Activated naive CD4-positive, alpha-beta T cell treated with anti-CD3 and anti-CD28 coated beads, Interleukin-2, amount 50 U/mL, for 24 hours (primary cell): ENCODE data around the gene GJE1.
"Not testable (repeated sequence)": the region's sequence is repeated elsewhere in the genome, so short reads cannot be mapped to it uniquely, and the experiment has no call there.

Experiments
- H3K27ac Mint-ChIP-seq: one replicate; pipeline ENCODE4 v1.8.0; 2021; ENCODE audit warnings: mild to moderate bottlenecking, mixed read lengths
- H3K27me3 Mint-ChIP-seq: one replicate; pipeline ENCODE4 v1.8.0; 2021; ENCODE audit warnings: mixed read lengths
- H3K36me3 Mint-ChIP-seq: one replicate; pipeline ENCODE4 v1.8.0; 2021; ENCODE audit warnings: mixed read lengths
- H3K4me1 Mint-ChIP-seq: one replicate; pipeline ENCODE4 v1.8.0; 2021; ENCODE audit warnings: mixed read lengths
- H3K4me3 Mint-ChIP-seq: one replicate; pipeline ENCODE4 v1.8.0; 2021; ENCODE audit warnings: mild to moderate bottlenecking, mixed read lengths
- H3K9me3 Mint-ChIP-seq: one replicate; pipeline ENCODE4 v1.8.0; 2021; ENCODE audit warnings: mixed read lengths

Gene GJE1

GRCh38 chr6:142153196-142153595 is 20.5 kb downstream of the GJE1 start:
- peaks cover 86% of the 10 kb centered on the region for H3K4me1 Mint-ChIP-seq
- peak overlapping the region; percentile 45 for H3K4me3 Mint-ChIP-seq
- H3K27me3 Mint-ChIP-seq, result no peaks in the 10 kb centered on the region
- no peaks in the 10 kb centered on the region for H3K9me3 Mint-ChIP-seq
- H3K36me3 Mint-ChIP-seq, result peaks cover 8% of the 10 kb centered on the region
- H3K27ac Mint-ChIP-seq, result peak overlapping the region; percentile 91

DNA sequence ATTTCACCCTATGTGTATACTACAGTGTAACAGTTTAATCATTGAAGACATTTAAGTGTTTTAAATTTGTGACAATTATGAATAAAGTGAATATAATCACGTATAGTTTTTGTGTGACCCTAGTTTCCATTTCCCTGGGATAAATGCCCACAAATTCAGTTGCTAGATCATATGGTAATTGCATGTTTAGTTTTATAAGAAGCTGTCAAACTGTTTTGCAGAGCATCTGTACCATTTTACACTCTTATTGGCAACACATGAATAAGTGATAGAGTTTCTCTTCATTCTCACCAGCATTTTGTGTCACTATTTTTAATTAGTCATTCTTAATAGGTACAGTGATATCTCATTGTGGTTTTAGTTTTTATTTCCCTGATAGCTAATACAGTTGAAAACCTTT is 21.6 kb downstream of the GJE1 start:
- peaks cover 79% of the 10 kb centered on the region for H3K4me1 Mint-ChIP-seq
- H3K36me3 Mint-ChIP-seq, result peaks cover 8% of the 10 kb centered on the region
- H3K9me3 Mint-ChIP-seq, result no peaks in the 10 kb centered on the region
- H3K27ac Mint-ChIP-seq, result peak overlapping the region; percentile 84
- no peaks in the 10 kb centered on the region for H3K27me3 Mint-ChIP-seq
- H3K4me3 Mint-ChIP-seq, result no peak overlapping the region

DNA sequence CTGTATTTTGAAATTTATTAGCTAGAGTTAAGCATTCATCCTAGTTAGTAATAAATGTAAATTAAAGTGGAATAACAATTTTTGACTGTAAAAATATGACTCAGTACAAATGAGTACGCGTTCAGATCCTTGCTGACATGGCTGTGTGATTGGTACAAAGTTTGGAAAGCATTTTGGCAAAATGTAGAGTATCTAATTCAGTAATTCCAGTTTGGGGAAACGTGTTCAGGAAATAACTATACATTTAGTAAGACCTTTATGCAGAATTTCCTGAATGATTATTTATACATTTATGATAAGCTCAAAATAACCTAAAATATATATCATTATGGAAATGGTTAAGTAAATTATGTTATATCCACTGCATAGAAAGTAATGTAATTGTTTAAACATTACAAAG is 22.4 kb downstream of the GJE1 start:
- H3K9me3 Mint-ChIP-seq, result no peaks in the 10 kb centered on the region
- H3K27me3 Mint-ChIP-seq, result no peaks in the 10 kb centered on the region
- H3K36me3 Mint-ChIP-seq, result peaks cover 10% of the 10 kb centered on the region
- no peak overlapping the region for H3K27ac Mint-ChIP-seq
- peaks cover 78% of the 10 kb centered on the region for H3K4me1 Mint-ChIP-seq
- no peak overlapping the region for H3K4me3 Mint-ChIP-seq

GRCh38 chr6:142155895-142156757 is 23.4 kb downstream of the GJE1 start:
- peaks cover 8% of the 10 kb centered on the region for H3K36me3 Mint-ChIP-seq
- H3K4me3 Mint-ChIP-seq, result peak overlapping the region; percentile 26
- H3K27me3 Mint-ChIP-seq, result no peaks in the 10 kb centered on the region
- H3K4me1 Mint-ChIP-seq, result peaks cover 76% of the 10 kb centered on the region
- no peaks in the 10 kb centered on the region for H3K9me3 Mint-ChIP-seq
- peak overlapping the region; percentile 83 for H3K27ac Mint-ChIP-seq

DNA sequence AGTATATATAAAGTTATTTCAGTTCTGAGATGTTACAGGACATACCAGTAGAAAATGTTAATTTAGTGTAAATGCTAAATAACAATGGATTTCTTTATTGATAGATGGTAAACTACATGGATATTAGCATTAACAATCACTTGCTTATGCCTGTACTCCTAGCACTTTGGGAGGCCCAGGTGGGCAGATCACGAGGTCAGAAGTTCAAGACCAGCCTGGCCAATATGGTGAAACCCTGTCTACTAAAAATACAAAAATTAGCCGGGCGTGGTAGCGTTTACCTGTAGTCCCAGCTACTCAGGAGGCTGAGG is 24.0 kb downstream of the GJE1 start:
- H3K27ac Mint-ChIP-seq, H3K36me3 Mint-ChIP-seq, H3K4me3 Mint-ChIP-seq, H3K27me3 Mint-ChIP-seq, H3K9me3 Mint-ChIP-seq: not testable (repeated sequence)
- peaks cover 73% of the 10 kb centered on the region for H3K4me1 Mint-ChIP-seq

- peaks cover 8% of the 10 kb centered on the region for H3K36me3 Mint-ChIP-seq
- H3K27me3 Mint-ChIP-seq, result no peaks in the 10 kb centered on the region
- no peak overlapping the region for H3K27ac Mint-ChIP-seq
- no peak overlapping the region for H3K4me3 Mint-ChIP-seq
- no peaks in the 10 kb centered on the region for H3K9me3 Mint-ChIP-seq
- H3K4me1 Mint-ChIP-seq, result peaks cover 51% of the 10 kb centered on the region
Observed at GRCh38 chr6:142162780-142163179, 30.1 kb downstream of the GJE1 start.

DNA sequence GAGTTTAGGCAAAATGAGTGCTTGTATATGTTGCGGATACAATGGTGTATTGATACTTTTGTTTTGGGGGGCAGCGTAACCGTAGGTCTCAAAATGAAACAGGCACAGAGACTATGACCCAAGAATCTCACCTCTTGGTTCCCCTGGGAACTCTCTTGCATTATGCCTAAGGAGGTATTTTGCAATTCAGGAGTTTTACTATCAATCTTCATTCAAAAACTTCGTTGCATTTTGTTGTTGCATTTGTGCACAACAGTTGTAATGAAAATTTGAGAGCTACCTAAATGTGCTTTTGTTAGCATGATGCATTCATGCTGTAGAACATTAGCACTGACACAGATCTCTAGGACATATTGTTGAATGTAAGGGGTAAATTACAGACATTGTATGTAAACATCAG is 32.5 kb downstream of the GJE1 start:
- Mint-ChIP-seq H3K9me3 (no peaks in the 10 kb centered on the region), H3K36me3 (peaks cover 7% of the 10 kb centered on the region), H3K27me3 (no peaks in the 10 kb centered on the region), H3K4me1 (peaks cover 42% of the 10 kb centered on the region), H3K27ac (no peak overlapping the region), H3K4me3 (no peak overlapping the region)

DNA sequence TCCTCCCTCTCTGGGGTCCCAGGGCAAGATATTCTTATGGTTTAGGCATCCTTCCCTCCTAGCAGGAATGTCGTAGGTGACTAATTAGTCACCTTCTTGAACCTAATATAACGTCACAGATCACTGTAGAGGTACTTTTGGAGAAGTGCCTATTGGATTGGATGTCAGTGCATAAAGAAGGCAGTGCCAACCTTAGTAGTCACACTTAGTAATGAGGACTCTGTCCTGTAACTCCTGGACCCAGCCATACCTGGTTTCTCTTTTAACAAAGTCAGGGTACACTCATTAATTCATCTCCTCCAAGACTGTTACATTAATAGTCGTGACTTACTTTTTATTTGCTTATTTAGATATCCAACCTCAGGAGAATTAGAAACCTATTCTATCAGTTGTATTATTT is 34.3 kb downstream of the GJE1 start:
- Mint-ChIP-seq H3K4me3 (no peak overlapping the region), H3K27me3 (no peaks in the 10 kb centered on the region), H3K27ac (no peak overlapping the region), H3K4me1 (peaks cover 29% of the 10 kb centered on the region), H3K9me3 (no peaks in the 10 kb centered on the region), H3K36me3 (peaks cover 7% of the 10 kb centered on the region)

- Mint-ChIP-seq H3K36me3 (peaks cover 9% of the 10 kb centered on the region), H3K27ac (no peak overlapping the region), H3K27me3 (no peaks in the 10 kb centered on the region), H3K9me3 (no peaks in the 10 kb centered on the region), H3K4me1 (peaks cover 25% of the 10 kb centered on the region), H3K4me3 (no peak overlapping the region)
Observed at GRCh38 chr6:142167486-142167885, 34.8 kb downstream of the GJE1 start.

GRCh38 chr6:142171351-142171750 is 38.6 kb downstream of the GJE1 start:
- H3K27me3 Mint-ChIP-seq, result no peaks in the 10 kb centered on the region
- no peaks in the 10 kb centered on the region for H3K9me3 Mint-ChIP-seq
- no peak overlapping the region for H3K4me3 Mint-ChIP-seq
- peaks cover 38% of the 10 kb centered on the region for H3K36me3 Mint-ChIP-seq
- peaks cover 11% of the 10 kb centered on the region for H3K4me1 Mint-ChIP-seq
- H3K27ac Mint-ChIP-seq, result no peak overlapping the region

DNA sequence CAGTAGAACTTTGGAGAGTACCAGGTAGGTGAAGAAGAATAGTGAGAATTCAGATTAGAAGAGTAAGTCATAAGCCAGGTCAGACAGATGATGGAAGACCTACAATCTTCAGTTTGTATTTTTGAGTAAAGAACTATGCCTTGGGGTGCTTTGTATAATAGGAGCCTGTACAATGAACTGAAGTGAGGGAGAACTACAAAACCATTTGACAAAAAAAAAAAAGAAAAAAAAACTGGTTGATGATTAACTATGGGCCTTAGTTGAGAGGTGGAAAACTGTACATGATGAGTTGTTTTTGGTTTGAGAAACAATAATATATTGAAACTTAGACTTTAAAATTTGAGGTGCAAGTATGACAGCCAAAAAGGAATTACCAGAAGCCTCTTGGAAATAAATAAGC is 40.0 kb downstream of the GJE1 start:
- H3K4me3 Mint-ChIP-seq, result no peak overlapping the region
- H3K4me1 Mint-ChIP-seq, result peaks cover 12% of the 10 kb centered on the region
- no peaks in the 10 kb centered on the region for H3K27me3 Mint-ChIP-seq
- H3K36me3 Mint-ChIP-seq, result peaks cover 45% of the 10 kb centered on the region
- no peak overlapping the region for H3K27ac Mint-ChIP-seq
- H3K9me3 Mint-ChIP-seq, result peaks cover 7% of the 10 kb centered on the region

DNA sequence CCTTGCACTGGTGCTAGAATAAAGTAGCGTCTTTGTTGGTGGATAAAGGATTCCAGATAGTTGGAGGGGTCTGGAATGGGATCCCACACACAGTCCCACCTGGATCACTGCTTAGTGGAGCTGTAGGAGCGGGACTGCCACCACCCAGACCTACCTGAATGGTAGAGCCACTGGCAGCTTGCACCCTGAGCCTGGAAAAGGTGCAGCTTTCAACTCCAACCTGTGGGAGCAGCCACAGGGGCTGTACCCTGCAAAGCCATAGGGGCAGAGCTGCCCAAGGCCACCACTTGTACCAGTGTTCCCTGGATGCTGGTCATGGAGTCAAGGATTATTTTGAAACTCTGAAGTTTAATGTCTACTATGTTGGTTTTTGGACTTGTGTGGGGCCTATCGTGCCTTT is 41.3 kb downstream of the GJE1 start:
- no peaks in the 10 kb centered on the region for H3K27me3 Mint-ChIP-seq
- peaks cover 12% of the 10 kb centered on the region for H3K9me3 Mint-ChIP-seq
- peaks cover 10% of the 10 kb centered on the region for H3K4me1 Mint-ChIP-seq
- no peak overlapping the region for H3K27ac Mint-ChIP-seq
- no peak overlapping the region for H3K4me3 Mint-ChIP-seq
- H3K36me3 Mint-ChIP-seq, result peaks cover 50% of the 10 kb centered on the region

DNA sequence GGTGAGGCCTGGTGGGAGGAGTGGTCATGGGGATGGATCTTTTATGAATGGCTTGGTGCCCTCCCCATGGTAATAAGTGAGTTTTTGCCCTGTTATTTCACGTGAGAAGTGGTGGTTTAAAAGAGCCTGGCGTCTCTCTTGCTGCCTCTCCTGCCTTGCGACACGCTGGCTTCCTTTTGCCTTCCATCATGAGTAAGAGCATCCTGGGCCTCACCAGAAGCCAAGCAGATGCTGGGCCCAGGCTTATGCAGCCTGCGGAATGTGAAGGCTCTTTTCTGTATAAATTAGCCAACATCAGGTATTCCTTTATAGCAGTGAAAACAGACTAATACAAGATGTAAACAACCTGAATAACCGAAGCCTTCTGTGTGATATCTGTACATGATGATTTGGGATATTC is 42.0 kb downstream of the GJE1 start:
- Mint-ChIP-seq H3K27ac (no peak overlapping the region), H3K4me3 (no peak overlapping the region), H3K9me3 (peaks cover 12% of the 10 kb centered on the region), H3K27me3 (no peaks in the 10 kb centered on the region), H3K4me1 (peaks cover 10% of the 10 kb centered on the region), H3K36me3 (peaks cover 52% of the 10 kb centered on the region)

DNA sequence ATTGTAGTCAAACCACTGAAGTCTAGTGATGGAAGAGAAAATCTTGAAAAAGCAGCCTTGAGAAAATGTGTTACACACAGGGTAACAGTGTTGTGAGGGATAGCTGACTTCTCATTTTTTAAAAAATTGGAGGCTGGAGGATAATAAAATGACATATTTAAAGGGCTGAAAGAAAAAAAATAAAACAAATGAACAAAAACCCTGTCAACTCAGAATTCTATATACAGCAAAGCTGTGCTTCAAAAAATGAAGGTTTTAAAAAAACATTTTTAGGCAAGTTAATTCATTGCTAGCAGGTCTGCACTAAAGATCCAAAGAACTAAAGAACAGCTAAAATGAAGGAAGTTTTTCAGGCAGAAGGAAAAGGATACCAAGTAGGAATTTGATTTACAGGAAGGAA is 45.4 kb downstream of the GJE1 start:
- Mint-ChIP-seq H3K4me1 (peaks cover 23% of the 10 kb centered on the region), H3K27me3 (no peaks in the 10 kb centered on the region), H3K4me3 (no peak overlapping the region), H3K27ac (no peak overlapping the region), H3K36me3 (peaks cover 51% of the 10 kb centered on the region), H3K9me3 (peaks cover 12% of the 10 kb centered on the region)

DNA sequence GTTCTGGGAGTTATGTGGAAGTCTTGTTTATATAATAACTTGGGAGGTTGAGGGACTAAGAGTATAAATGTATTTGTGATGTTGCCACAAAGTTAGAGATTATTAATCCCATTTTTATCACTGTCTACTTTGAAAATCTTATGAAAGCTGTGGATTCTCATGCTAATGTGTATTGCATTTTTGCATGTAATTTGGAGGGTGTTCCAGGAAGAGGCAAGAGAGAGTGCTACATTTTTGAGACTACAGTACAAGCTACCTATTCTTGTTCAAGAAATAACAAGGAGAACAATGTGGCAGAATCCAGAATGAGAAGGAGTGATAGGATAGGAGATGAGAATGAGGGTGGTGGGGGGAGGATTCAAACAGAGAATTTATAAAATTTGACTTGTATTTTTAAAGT is 49.3 kb downstream of the GJE1 start:
- H3K36me3 Mint-ChIP-seq, result peaks cover 28% of the 10 kb centered on the region
- no peak overlapping the region for H3K4me3 Mint-ChIP-seq
- H3K27ac Mint-ChIP-seq, result no peak overlapping the region
- H3K27me3 Mint-ChIP-seq, result no peaks in the 10 kb centered on the region
- H3K9me3 Mint-ChIP-seq, result peaks cover 12% of the 10 kb centered on the region
- H3K4me1 Mint-ChIP-seq, result peaks cover 37% of the 10 kb centered on the region

DNA sequence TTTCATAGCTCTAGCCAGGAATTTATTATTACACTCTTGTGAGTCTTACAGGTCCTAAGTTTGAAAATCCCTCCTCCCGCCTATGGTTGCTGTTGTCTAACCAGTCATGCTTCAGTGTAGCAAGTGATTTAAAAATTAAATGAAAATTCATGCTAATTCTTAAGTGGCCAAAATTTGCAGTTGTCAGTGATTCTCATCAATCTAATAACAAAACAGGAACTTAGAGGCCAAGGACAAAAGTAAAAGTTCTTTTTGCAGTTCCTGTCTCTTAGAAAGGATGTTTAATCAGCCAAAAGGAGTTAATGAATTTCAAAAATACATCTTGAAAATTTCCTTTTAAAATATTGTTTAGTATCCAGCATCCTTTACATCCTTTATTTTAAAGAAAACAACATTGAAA is 50.6 kb downstream of the GJE1 start:
- peaks cover 16% of the 10 kb centered on the region for H3K36me3 Mint-ChIP-seq
- H3K4me1 Mint-ChIP-seq, result peaks cover 36% of the 10 kb centered on the region
- no peaks in the 10 kb centered on the region for H3K9me3 Mint-ChIP-seq
- no peak overlapping the region for H3K27ac Mint-ChIP-seq
- no peak overlapping the region for H3K4me3 Mint-ChIP-seq
- H3K27me3 Mint-ChIP-seq, result no peaks in the 10 kb centered on the region

DNA sequence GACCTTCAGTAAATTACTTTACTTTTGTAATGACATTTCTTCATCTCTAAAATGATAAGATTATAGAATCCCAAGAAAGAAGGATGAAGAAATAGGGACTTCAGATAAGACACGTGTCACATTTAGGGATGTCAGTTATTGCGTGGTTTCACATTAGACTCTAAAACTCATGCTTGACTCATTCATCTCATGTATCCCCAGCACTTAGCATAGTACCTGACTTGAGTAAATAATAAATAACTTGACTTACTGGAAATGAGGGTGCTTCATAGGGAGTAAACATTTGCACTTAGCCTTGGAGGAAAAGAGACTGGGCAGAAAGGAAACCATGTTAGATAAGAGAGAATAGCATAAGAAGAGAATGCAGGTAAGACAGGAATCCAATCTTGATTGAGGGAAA is 51.6 kb downstream of the GJE1 start:
- no peak overlapping the region for H3K4me3 Mint-ChIP-seq
- no peak overlapping the region for H3K27ac Mint-ChIP-seq
- peaks cover 36% of the 10 kb centered on the region for H3K4me1 Mint-ChIP-seq
- no peaks in the 10 kb centered on the region for H3K27me3 Mint-ChIP-seq
- peaks cover 14% of the 10 kb centered on the region for H3K36me3 Mint-ChIP-seq
- no peaks in the 10 kb centered on the region for H3K9me3 Mint-ChIP-seq
